GM12891 (cell line): Measurements from ENCODE around the gene TRIM65.
A peak's percentile ranks its signal among the peaks of the same experiment; 100 is the strongest.

ENCODE experiments used
- DNase-seq: peaks from one replicate; pipeline ENCODE4 v3.0.0; 2011; ENCODE audit warnings: low spot score; ENCODE audit not compliant: insufficient read length
- FAIRE-seq: peaks from 2 replicates; lab custom pipeline; 2011; peaks lifted over from hg19 to GRCh38; lab: Jason Lieb, UNC
- PAX5 ChIP-seq: IDR thresholded peaks from 2 replicates; pipeline ENCODE4 v1.6.1; 2011; ENCODE audit warnings: low read length, moderate library complexity, mild to moderate bottlenecking; ENCODE audit not compliant: insufficient read depth, severe bottlenecking
- POLR2A ChIP-seq: IDR thresholded peaks from 2 replicates; pipeline ENCODE4 v1.6.1; 2011; ENCODE audit warnings: low read depth, low read length, control low read depth
- POLR2AphosphoS5 ChIP-seq: IDR thresholded peaks from 2 replicates; pipeline ENCODE4 v1.6.1; 2011; ENCODE audit warnings: low read depth, low read length, control low read depth
- POU2F2 ChIP-seq: IDR thresholded peaks from 2 replicates; pipeline ENCODE4 v1.6.1; 2011; ENCODE audit warnings: low read depth, mild to moderate bottlenecking, control low read depth, low read length, moderate library complexity
- SPI1 ChIP-seq: IDR thresholded peaks from 2 replicates; pipeline ENCODE4 v1.6.1; 2011; ENCODE audit warnings: low read depth, low read length, control low read depth
- TAF1 ChIP-seq: IDR thresholded peaks from 2 replicates; pipeline ENCODE4 v1.6.1; 2011; ENCODE audit warnings: low read depth, low read length, control low read depth

The TRIM65 gene

GRCh38 chr17:75898791-75899190 lies 2.0 kb upstream of the TRIM65 start:
- FAIRE-seq (no peak), DNase-seq (no peak)
- no peak for TF ChIP-seq POLR2AphosphoS5
- no peak for TF ChIP-seq SPI1

GRCh38 chr17:75898065-75898464 lies 1.3 kb upstream of the TRIM65 start:
- TF ChIP-seq POLR2A (no peak), PAX5 (no peak), SPI1 (no peak), POLR2AphosphoS5 (no peak), POU2F2 (no peak), TAF1 (no peak)
- DNase-seq (no peak), FAIRE-seq (no peak)

- TF ChIP-seq POLR2A (no peak), POU2F2 (no peak), TAF1 (no peak), SPI1 (no peak), POLR2AphosphoS5 (no peak), PAX5 (no peak)
- FAIRE-seq (no peak), DNase-seq (no peak)
These were observed 639 bp upstream of the TRIM65 start for GRCh38 chr17:75897160-75898019.

GRCh38 chr17:75895370-75896155 lies 1.2 kb downstream of the TRIM65 start:
- TF ChIP-seq TAF1 (no peak), POLR2AphosphoS5 (no peak), POU2F2 (no peak), SPI1 (no peak), PAX5 (no peak), POLR2A (no peak)
- peak; percentile 86 for FAIRE-seq
- DNase-seq: no peak

- no peak for TF ChIP-seq POLR2A
- DNase-seq: no peak
- FAIRE-seq: no peak
These were observed 2.6 kb downstream of the TRIM65 start for GRCh38 chr17:75894049-75894733.

- no peak for TF ChIP-seq POLR2A
- no peak for TF ChIP-seq PAX5
- TF ChIP-seq POLR2AphosphoS5: no peak
- TF ChIP-seq POU2F2: no peak
- TF ChIP-seq SPI1: no peak
- TF ChIP-seq TAF1: no peak
- FAIRE-seq: no peak
- DNase-seq: no peak
These were observed 3.3 kb downstream of the TRIM65 start for GRCh38 chr17:75893305-75894048.

- FAIRE-seq (no peak), DNase-seq (no peak)
- TF ChIP-seq POLR2AphosphoS5: no peak
- TF ChIP-seq POU2F2: no peak
- TF ChIP-seq POLR2A: no peak
- no peak for TF ChIP-seq PAX5
- no peak for TF ChIP-seq SPI1
- TF ChIP-seq TAF1: no peak
These were observed 4.1 kb downstream of the TRIM65 start for GRCh38 chr17:75892556-75893224.

- TF ChIP-seq TAF1 (no peak), POLR2A (no peak), SPI1 (no peak), POLR2AphosphoS5 (no peak), PAX5 (no peak), POU2F2 (no peak)
- FAIRE-seq (no peak), DNase-seq (no peak)
These were observed 4.9 kb downstream of the TRIM65 start for GRCh38 chr17:75891605-75892555.
